ENCODE results near the gene CRTC3. TPM values are rescaled to one million over a fixed set of nuclear protein-coding genes. Genes with fewer than 3 reads are reported as not detected.
"Not testable (repeated sequence)": the region's sequence is repeated elsewhere in the genome, so short reads cannot be mapped to it uniquely, and the experiment has no call there.

CRTC3 gene
- total RNA-seq, 1 experiment from 2014 or later = 45.0 TPM

DNA sequence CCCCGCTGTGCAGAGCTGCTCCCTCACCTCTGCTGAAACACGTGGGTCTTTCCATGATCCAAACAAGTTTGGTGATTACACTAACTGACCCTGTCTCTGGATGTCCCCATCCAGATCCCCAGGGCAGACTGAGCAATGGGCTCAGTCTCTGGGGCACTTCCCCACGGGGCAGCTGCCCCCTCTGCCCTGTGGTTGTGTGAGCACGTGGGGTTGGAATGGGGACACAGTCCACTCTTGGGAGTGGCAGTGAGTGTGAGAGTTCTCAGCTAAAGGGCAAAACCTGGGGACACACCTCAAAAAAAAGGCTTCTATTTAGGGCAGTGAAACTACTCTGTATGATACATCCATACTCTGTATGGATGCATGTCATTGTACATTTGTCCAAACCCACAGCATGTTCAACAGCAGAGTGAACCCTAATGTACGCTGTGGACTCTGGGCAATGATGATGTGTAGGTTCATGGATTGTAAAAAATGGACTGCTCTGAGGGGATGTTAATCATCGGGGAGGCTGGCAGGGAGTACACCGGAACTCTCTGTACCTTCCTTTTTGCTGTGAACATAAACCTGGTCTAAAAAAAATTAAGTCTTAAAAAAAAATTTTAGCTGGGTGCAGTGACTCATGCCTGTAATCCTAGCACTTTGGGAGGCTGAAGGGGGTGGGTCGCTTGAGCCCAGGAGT lies 137.5 kb downstream of the CRTC3 start:
- no peaks in the 10 kb centered on the region for H3K36me3 ChIP-seq (ENCODE audit: control insufficient read depth, insufficient read depth, low read length)
- no peaks in the 10 kb centered on the region for H3K27me3 ChIP-seq (ENCODE audit: control insufficient read depth, insufficient read depth, low read length)
- DNase-seq (ENCODE audit: low read depth, low spot score) (no peak), ATAC-seq (no peak)
- in situ Hi-C loops (cut with HindIII; ENCODE audit: low pct_unique_long_range_greater_than_20kb, low sequenced_read_pairs) = no loop called here
- BruUV-seq (replicated peaks) = no TSS peak
- ChIA-PET CTCF (no interaction called here), POLR2A (interaction anchor here (0.6 kb wide), 1 partner anchor 280 kb away, joined by 16 read pairs; no protein-coding TSS in a partner anchor)
- intact Hi-C loops (cut with micrococcal nuclease; ENCODE audit: unreplicated experiment) = no loop called here
- H3K4me3 ChIP-seq (ENCODE audit: low read depth in 2 of 2, low read length in 2 of 2) = no peak overlapping the region
- no peak overlapping the region for H3K27ac ChIP-seq (ENCODE audit: low read length)
- H3K9me3 ChIP-seq (ENCODE audit: control insufficient read depth, insufficient read depth, low read depth, low read length) = no peaks in the 10 kb centered on the region
- H3K4me1 ChIP-seq (ENCODE audit: control insufficient read depth, insufficient read depth, low read length) = no peaks in the 10 kb centered on the region
- TF ChIP-seq, protein P1, sequence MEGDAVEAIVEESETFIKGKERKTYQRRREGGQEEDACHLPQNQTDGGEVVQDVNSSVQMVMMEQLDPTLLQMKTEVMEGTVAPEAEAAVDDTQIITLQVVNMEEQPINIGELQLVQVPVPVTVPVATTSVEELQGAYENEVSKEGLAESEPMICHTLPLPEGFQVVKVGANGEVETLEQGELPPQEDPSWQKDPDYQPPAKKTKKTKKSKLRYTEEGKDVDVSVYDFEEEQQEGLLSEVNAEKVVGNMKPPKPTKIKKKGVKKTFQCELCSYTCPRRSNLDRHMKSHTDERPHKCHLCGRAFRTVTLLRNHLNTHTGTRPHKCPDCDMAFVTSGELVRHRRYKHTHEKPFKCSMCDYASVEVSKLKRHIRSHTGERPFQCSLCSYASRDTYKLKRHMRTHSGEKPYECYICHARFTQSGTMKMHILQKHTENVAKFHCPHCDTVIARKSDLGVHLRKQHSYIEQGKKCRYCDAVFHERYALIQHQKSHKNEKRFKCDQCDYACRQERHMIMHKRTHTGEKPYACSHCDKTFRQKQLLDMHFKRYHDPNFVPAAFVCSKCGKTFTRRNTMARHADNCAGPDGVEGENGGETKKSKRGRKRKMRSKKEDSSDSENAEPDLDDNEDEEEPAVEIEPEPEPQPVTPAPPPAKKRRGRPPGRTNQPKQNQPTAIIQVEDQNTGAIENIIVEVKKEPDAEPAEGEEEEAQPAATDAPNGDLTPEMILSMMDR (IDR thresholded peaks at IDR 0.05) = no peak
- TF ChIP-seq, protein P2, sequence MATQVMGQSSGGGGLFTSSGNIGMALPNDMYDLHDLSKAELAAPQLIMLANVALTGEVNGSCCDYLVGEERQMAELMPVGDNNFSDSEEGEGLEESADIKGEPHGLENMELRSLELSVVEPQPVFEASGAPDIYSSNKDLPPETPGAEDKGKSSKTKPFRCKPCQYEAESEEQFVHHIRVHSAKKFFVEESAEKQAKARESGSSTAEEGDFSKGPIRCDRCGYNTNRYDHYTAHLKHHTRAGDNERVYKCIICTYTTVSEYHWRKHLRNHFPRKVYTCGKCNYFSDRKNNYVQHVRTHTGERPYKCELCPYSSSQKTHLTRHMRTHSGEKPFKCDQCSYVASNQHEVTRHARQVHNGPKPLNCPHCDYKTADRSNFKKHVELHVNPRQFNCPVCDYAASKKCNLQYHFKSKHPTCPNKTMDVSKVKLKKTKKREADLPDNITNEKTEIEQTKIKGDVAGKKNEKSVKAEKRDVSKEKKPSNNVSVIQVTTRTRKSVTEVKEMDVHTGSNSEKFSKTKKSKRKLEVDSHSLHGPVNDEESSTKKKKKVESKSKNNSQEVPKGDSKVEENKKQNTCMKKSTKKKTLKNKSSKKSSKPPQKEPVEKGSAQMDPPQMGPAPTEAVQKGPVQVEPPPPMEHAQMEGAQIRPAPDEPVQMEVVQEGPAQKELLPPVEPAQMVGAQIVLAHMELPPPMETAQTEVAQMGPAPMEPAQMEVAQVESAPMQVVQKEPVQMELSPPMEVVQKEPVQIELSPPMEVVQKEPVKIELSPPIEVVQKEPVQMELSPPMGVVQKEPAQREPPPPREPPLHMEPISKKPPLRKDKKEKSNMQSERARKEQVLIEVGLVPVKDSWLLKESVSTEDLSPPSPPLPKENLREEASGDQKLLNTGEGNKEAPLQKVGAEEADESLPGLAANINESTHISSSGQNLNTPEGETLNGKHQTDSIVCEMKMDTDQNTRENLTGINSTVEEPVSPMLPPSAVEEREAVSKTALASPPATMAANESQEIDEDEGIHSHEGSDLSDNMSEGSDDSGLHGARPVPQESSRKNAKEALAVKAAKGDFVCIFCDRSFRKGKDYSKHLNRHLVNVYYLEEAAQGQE (IDR thresholded peaks at IDR 0.05; ENCODE audit: insufficient read depth in 1 of 2, low read depth in 2 of 2, low read length in 1 of 2) = no peak
- no peak for TF ChIP-seq POLR2AphosphoS5 (IDR thresholded peaks at IDR 0.05; ENCODE audit: low read depth, low read length)
- TF ChIP-seq TCF7L2 (IDR thresholded peaks at IDR 0.05; ENCODE audit: low read depth, low read length) = no peak
- no peak for TF ChIP-seq SIN3A (IDR thresholded peaks at IDR 0.05; ENCODE audit: borderline replicate concordance, insufficient read depth, low read depth, low read length)

DNA sequence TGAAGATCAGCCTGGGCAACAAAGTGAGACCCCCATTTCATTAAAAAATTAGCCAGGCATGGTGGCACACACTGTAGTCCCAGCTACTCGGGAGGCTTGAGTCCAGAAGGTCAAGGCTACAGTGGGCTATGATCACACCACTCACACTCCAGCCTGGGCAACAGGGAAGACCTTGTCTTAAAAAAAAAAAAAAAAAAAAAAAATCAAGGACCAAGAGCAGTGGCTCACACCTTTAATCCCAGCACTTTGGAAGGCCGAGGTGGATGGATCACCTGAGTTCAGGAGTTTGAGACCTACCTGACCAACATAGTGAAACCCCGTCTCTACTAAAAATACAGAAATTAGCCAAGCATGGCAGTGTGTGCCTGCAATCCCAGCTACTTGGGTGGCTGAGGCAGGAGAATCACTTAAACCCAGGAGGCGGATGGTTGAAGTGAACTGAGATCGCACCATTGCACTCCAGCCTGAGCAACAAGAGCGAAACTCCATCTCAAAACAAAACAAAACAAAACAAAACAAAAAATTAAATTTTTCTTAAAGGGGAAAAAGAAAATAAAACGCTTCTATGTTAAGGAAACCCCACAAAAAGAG lies 138.1 kb downstream of the CRTC3 start:
- H3K27ac ChIP-seq (ENCODE audit: low read length); BruUV-seq (replicated peaks); in situ Hi-C loops (cut with HindIII; ENCODE audit: low pct_unique_long_range_greater_than_20kb, low sequenced_read_pairs); CTCF ChIA-PET; H3K4me1 ChIP-seq (ENCODE audit: control insufficient read depth, insufficient read depth, low read length); DNase-seq (ENCODE audit: low read depth, low spot score); intact Hi-C loops (cut with micrococcal nuclease; ENCODE audit: unreplicated experiment); POLR2A ChIA-PET; H3K36me3 ChIP-seq (ENCODE audit: control insufficient read depth, insufficient read depth, low read length); H3K9me3 ChIP-seq (ENCODE audit: control insufficient read depth, insufficient read depth, low read depth, low read length); ATAC-seq; H3K4me3 ChIP-seq (ENCODE audit: low read depth in 2 of 2, low read length in 2 of 2); H3K27me3 ChIP-seq (ENCODE audit: control insufficient read depth, insufficient read depth, low read length): not testable (repeated sequence)

DNA sequence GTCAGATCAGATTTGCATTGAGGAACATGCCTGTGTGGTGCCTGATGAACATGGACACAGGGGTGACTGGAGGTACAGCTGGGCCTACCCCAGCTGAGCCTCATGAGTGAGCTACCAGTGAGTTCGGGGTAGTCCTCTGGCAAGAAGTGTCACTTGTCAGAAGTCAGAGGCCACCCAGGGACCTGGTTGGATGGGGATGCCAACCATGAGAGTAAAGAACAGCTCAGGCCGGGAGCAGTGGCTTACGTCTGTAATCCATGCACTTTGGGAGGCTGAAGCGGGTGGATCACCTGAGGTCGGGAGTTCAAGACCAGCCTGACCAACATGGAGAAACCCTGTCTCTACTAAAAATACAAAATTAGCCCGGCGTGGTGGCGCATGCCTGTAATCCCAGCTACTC lies 140.9 kb downstream of the CRTC3 start:
- H3K27me3 ChIP-seq (ENCODE audit: control insufficient read depth, insufficient read depth, low read length); H3K9me3 ChIP-seq (ENCODE audit: control insufficient read depth, insufficient read depth, low read depth, low read length); ATAC-seq; intact Hi-C loops (cut with micrococcal nuclease; ENCODE audit: unreplicated experiment); DNase-seq (ENCODE audit: low read depth, low spot score); H3K36me3 ChIP-seq (ENCODE audit: control insufficient read depth, insufficient read depth, low read length); CTCF ChIA-PET; H3K4me1 ChIP-seq (ENCODE audit: control insufficient read depth, insufficient read depth, low read length); BruUV-seq (replicated peaks); H3K4me3 ChIP-seq (ENCODE audit: low read depth in 2 of 2, low read length in 2 of 2); H3K27ac ChIP-seq (ENCODE audit: low read length); POLR2A ChIA-PET; in situ Hi-C loops (cut with HindIII; ENCODE audit: low pct_unique_long_range_greater_than_20kb, low sequenced_read_pairs): not testable (repeated sequence)

Measured in Panc1 (cell line).